Measurements from ENCODE around the gene CIAO1.
"Not testable (repeated sequence)": the region's sequence is repeated elsewhere in the genome, so short reads cannot be mapped to it uniquely, and the experiment has no call there.

CIAO1 gene

GRCh38 chr2:96251721-96252292, 14.2 kb upstream of the CIAO1 start:
- no peak for DNase-seq

GRCh38 chr2:96252526-96252925, 13.5 kb upstream of the CIAO1 start:
- no peak for DNase-seq

- no peak for DNase-seq
These were observed 13.0 kb upstream of the CIAO1 start for GRCh38 chr2:96253006-96253405.

- no peak for DNase-seq
These were observed 11.5 kb upstream of the CIAO1 start for GRCh38 chr2:96254571-96254970.

GRCh38 chr2:96256611-96257113, 9.4 kb upstream of the CIAO1 start:
- no peak for DNase-seq

GRCh38 chr2:96257744-96258143, 8.3 kb upstream of the CIAO1 start:
- not testable (repeated sequence) for DNase-seq

GRCh38 chr2:96258166-96259022, 7.6 kb upstream of the CIAO1 start:
- no peak for DNase-seq

GRCh38 chr2:96259497-96259921, 6.5 kb upstream of the CIAO1 start:
- DNase-seq = no peak

- peak; percentile 29 for DNase-seq
These were observed 5.4 kb upstream of the CIAO1 start for GRCh38 chr2:96260387-96261260.

- DNase-seq = no peak
These were observed 4.6 kb upstream of the CIAO1 start for GRCh38 chr2:96261328-96262003.

GRCh38 chr2:96262306-96262705, 3.7 kb upstream of the CIAO1 start:
- DNase-seq = no peak

GRCh38 chr2:96264086-96264485, 1.9 kb upstream of the CIAO1 start:
- DNase-seq = no peak

- DNase-seq = peak; percentile 34
These were observed 1.2 kb upstream of the CIAO1 start for GRCh38 chr2:96264656-96265348.

- peak; percentile 43 for DNase-seq
These were observed 631 bp upstream of the CIAO1 start for GRCh38 chr2:96265349-96265839.

- peak; percentile 61 for DNase-seq
These were observed 1.3 kb downstream of the CIAO1 start for GRCh38 chr2:96267159-96267971.

- no peak for DNase-seq
These were observed 6.0 kb downstream of the CIAO1 start for GRCh38 chr2:96271995-96272394.

GRCh38 chr2:96273763-96274162, 7.7 kb downstream of the CIAO1 start:
- DNase-seq = no peak

- no peak for DNase-seq
These were observed 8.5 kb downstream of the CIAO1 start for GRCh38 chr2:96274355-96275056.

GRCh38 chr2:96276787-96277499, 10.9 kb downstream of the CIAO1 start:
- no peak for DNase-seq
